ENCODE results near the gene OST4.

OST4 gene

DNA sequence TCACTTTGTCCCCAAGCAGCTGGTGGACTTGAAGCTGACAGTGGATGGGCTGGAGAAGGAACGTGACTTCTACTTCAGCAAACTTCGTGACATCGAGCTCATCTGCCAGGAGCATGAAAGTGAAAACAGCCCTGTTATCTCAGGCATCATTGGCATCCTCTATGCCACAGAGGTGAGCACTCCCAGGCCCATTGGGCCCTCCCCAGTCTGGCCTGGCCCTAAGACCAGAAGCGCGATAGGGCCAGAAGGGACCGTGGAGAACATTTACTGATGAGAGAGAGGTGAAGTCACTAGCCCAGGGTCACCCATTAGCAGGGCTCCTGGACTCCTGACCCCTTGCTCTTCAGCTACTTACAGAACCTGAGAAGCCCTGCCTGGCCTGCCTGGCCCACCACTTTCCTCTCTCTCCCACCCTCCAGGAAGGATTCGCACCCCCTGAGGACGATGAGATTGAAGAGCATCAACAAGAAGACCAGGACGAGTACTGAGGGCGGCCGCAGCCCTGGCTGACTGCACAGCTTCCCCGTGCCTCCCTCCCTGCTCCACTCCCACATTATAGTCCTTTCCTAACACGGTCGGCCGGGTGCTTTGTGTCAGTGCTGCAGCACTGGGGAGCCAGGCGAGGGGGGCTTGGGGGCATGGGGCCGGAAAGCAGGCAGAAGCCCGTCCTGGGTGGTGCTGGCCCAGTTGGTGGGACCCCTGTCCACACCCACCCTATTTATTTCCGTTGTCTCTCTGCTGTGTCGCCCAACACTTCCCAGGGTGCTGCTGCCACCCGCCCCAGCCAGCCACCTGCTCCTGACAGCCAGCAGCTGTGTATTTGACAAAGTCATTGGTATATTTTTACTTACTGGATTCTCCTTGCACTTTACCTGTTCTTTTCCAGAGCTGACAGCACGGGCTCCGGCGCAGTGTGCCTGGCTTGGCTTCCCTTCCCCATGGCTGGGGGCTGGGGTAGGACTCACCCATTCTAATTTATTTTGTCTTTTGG lies 45.3 kb downstream of the OST4 start:
- no peak for DNase-seq (ENCODE audit: low spot score)

DNA sequence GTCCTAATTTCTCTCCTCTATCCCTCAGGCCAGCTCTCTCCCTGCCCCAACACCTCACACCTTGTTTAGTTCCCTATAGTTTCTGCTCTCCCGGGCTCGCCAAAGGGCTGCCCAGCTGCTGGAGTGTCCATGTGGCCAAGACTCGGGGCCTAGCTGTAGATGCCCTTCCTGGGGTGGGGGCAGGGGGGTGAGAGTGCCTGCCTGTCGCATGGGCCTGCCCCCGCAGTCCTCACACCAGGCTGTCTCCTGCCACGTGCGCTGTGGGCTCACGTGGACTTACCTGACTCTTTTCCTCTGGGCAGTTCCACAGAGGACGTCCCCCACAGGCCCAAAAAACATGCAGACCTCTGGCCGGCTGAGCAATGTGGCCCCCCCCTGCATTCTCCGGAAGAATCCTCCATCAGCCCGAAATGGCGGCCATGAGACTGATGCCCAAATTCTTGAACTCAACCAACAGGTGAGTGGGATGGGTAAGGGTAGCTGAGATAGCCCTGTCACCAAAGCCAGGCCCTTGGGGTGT lies 46.1 kb downstream of the OST4 start:
- no peak for DNase-seq (ENCODE audit: low spot score)

DNA sequence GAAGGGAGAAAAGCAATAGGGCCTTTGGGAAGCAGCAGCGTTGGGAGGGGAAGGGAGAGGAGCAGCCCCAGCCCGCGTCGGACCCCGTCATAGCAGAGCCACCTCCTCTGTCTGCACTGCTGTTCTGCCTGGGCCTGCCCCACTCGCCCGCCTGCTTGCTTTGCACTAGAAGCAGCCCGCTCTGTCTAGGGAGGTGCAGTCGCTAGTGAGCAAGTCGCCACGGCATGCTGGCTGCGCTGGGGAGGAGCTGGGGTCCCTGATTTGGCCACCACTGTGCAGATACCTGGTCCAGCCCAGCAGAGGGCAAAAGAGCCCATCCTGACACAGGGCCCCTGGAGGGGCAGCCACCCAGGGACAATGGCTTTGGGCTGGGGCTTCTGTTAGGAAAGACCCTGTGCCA lies 46.6 kb downstream of the OST4 start:
- no peak for DNase-seq (ENCODE audit: low spot score)

DNA sequence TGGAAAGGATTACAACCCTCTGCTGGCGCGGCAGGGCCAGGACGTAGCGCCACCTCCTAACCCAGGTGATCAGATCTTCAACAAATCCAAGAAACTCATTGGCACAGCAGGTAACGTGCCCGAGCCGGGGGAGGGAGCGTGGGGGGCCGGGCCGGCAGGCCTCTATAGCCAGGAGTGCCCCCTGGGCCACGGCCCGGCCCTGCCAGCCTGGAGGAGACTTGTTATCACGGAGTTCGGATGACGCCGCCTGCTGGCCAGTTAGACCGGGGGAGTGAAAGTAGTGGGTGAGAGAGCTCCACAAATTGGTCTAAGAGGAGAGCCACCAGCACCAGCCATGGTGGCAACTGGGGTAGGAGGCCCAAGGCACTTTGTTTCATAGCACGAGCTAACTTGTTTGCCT lies 47.3 kb downstream of the OST4 start:
- DNase-seq (ENCODE audit: low spot score) = no peak

DNA sequence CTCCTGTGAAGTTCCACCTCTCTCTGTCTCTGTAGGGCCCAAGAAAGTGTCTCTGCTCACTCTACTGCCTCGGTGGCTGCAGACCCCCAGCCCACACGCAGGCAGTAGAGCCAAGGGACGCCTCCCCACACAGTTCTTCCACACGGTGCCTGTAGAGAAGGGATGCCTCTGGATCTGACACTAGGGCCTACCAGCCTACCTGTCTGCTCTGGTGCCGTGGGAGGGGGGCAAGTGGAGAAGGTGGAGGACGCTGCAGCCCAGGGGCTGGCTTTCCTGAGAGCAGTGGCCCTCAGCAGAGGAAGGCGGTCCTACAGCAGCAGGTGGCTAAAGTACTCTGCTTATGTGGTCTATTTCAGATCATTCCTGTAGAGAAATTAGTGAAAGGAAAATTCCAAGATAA lies 47.7 kb downstream of the OST4 start:
- DNase-seq (ENCODE audit: low spot score) = no peak

DNA sequence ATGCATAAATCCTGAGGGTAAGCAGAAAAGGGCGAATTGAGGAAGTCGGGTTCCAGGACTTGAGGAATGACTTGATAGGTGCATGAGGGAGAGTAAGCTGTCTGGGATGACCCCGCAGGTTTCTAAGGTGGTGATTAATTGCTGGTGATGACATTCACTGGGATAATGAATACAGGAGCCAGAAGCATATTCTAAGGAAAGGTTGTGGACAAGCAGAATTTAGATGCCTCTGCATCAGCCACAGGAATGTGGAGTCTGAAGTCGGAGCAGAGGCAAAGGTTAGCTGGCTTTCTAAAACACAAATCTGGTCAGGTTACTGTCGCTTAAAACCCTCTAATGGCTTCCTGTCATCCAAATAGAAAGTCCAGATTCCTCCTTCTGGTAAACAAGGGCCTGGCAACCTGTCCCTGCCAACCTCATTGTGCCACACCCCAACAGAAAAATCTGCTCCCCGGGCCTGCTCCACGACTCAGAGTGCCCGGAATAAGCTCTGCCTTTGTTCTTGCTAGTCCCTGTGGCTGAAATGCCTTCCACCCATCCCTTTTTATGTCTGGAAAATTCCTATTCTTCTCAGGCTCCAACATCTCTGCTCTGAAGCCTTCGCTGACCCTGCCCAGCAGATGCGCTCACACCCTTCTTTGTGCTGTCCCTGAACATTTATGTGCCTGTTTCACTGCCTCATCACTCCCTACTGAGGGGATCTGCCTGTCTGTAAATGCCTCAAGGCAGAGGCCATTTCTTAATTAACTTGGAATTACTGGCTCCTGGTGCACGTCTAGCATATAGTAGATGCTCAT lies 50.0 kb downstream of the OST4 start:
- no peak for DNase-seq (ENCODE audit: low spot score)

Data from CD4-positive, alpha-beta T cell treated with Interleukin-6 at 100 ng/mL for 8 hours (primary cell).